Vagina (tissue), 2 donors: ENCODE results near the gene LEKR1.

ENCODE experiments used
- CTCF ChIP-seq, 3 experiments: fragments of 450-650 bp in 2 of 3; fragments of 200-600 bp in 1 of 3; sonication (generic) in 1 of 3; IDR thresholded peaks; one replicate each; pipeline ENCODE4 v1.5.1; 2017 to 2019; ENCODE audit warnings: antibody characterized with exemption in 3 of 3, mild to moderate bottlenecking in 2 of 3, moderate library complexity in 2 of 3
- POLR2A ChIP-seq, 2 donors: fragments of 450-650 bp; IDR thresholded peaks; one replicate each; pipeline ENCODE4 v1.6.1; 2017; ENCODE audit warnings: antibody characterized with exemption in 2 of 2, mild to moderate bottlenecking in 2 of 2, moderate library complexity in 2 of 2

GRCh38 chr3:156781310-156782230 lies 44.6 kb upstream of the LEKR1 start:
- TF ChIP-seq CTCF (IDR thresholded peaks at IDR 0.05) (no peak), POLR2A (IDR thresholded peaks at IDR 0.05) (no peak)
